HG03521 (cell line): ENCODE measurements around the gene ARSJ.
A peak's percentile ranks its signal among the peaks of the same experiment; 100 is the strongest.
"Not testable (repeated sequence)": the region's sequence is repeated elsewhere in the genome, so short reads cannot be mapped to it uniquely, and the experiment has no call there.

Source experiments
- ATAC-seq: cut with Tn5 transposase; IDR thresholded peaks from one replicate; pipeline ENCODE4 v1.9.1; 2021; ENCODE audit warnings: mild to moderate bottlenecking, moderate library complexity; ENCODE audit not compliant: unreplicated experiment

Gene ARSJ

GRCh38 chr4:113979148-113979904 is at the start of gene ARSJ:
TSS of gene ARSJ (minus strand) at chr4:113979647. CDS start at chr4:113978834, 813 bp downstream.
- ATAC-seq, result no peak

GRCh38 chr4:114028071-114028470 is 48.6 kb upstream of the ARSJ start:
- ATAC-seq, result no peak

- ATAC-seq, result no peak
Observed at GRCh38 chr4:114027596-114027995, 48.1 kb upstream of the ARSJ start.

- ATAC-seq, result no peak
Observed at GRCh38 chr4:114026447-114026846, 47.0 kb upstream of the ARSJ start.

- peak; percentile 58 for ATAC-seq
Observed at GRCh38 chr4:114025176-114025777, 45.8 kb upstream of the ARSJ start.

- ATAC-seq, result no peak
Observed at GRCh38 chr4:114021451-114021850, 42.0 kb upstream of the ARSJ start.

- no peak for ATAC-seq
Observed at GRCh38 chr4:114019969-114020358, 40.5 kb upstream of the ARSJ start.

GRCh38 chr4:114019276-114019968 is 40.0 kb upstream of the ARSJ start:
- ATAC-seq, result no peak

GRCh38 chr4:114017120-114017917 is 37.9 kb upstream of the ARSJ start:
- no peak for ATAC-seq

- ATAC-seq, result no peak
Observed at GRCh38 chr4:114015444-114015899, 36.0 kb upstream of the ARSJ start.

- not testable (repeated sequence) for ATAC-seq
Observed at GRCh38 chr4:114013201-114013600, 33.8 kb upstream of the ARSJ start.

- no peak for ATAC-seq
Observed at GRCh38 chr4:114012749-114013148, 33.3 kb upstream of the ARSJ start.

GRCh38 chr4:114005569-114006442 is 26.4 kb upstream of the ARSJ start:
- no peak for ATAC-seq

GRCh38 chr4:114004483-114005226 is 25.2 kb upstream of the ARSJ start:
- ATAC-seq, result not testable (repeated sequence)

- no peak for ATAC-seq
Observed at GRCh38 chr4:113998531-113998930, 19.1 kb upstream of the ARSJ start.

- no peak for ATAC-seq
Observed at GRCh38 chr4:113998079-113998478, 18.6 kb upstream of the ARSJ start.

GRCh38 chr4:113997206-113997605 is 17.8 kb upstream of the ARSJ start:
- no peak for ATAC-seq

GRCh38 chr4:113996599-113997177 is 17.2 kb upstream of the ARSJ start:
- no peak for ATAC-seq

- no peak for ATAC-seq
Observed at GRCh38 chr4:113993887-113994286, 14.4 kb upstream of the ARSJ start.
